ENCODE data around the gene KLHL25.

- no peak for TF ChIP-seq CTCF (IDR thresholded peaks at IDR 0.05; ENCODE audit: poor library complexity)
- no peak for TF ChIP-seq EZH2 (IDR thresholded peaks at IDR 0.05; ENCODE audit: borderline replicate concordance)
These were observed 20.8 kb downstream of the KLHL25 start for GRCh38 chr15:85773970-85774369.

Data from hepatocyte (in vitro differentiated cells).